Measurements from ENCODE around the gene UBAP1. TPM values are rescaled to one million over a fixed set of nuclear protein-coding genes. Genes with fewer than 3 reads are reported as not detected.
A peak's percentile ranks its signal among the peaks of the same experiment; 100 is the strongest.

The UBAP1 gene
- total and polyA plus RNA-seq, 9 of the 15 experiments (the other 6 are each of a cell fraction or from before 2014, with no cell fraction given), result 1.3 to 33.4 (median 16.5) TPM

GRCh38 chr9:34158362-34158869 is 20.4 kb upstream of the UBAP1 start (continued):
- TF ChIP-seq ATF2 (CRISPR knock-in tag; IDR thresholded peaks at IDR 0.05) (no peak), ZFP1 (CRISPR knock-in tag; IDR thresholded peaks at IDR 0.05) (no peak), NCOA4 (IDR thresholded peaks at IDR 0.05; ENCODE audit: partially characterized antibody) (no peak), COPS2 (conservative IDR thresholded peaks at IDR 0.05) (no peak), ZNF316 (IDR thresholded peaks at IDR 0.05) (peak; percentile 90), MIER1 (IDR thresholded peaks at IDR 0.05; ENCODE audit: low read depth) (no peak), SNAPC5 (CRISPR knock-in tag; IDR thresholded peaks at IDR 0.05) (no peak), POLR2A (conservative IDR thresholded peaks at IDR 0.05) (0 out of 2 replicates have a peak, but pooled peaks have one; percentile 25), RNF219 (CRISPR knock-in tag; IDR thresholded peaks at IDR 0.05) (no peak), ARID2 (IDR thresholded peaks at IDR 0.05) (no peak), MEIS2 (IDR thresholded peaks at IDR 0.05; ENCODE audit: partially characterized antibody) (peak; percentile 15), ZNF79 (CRISPR knock-in tag; IDR thresholded peaks at IDR 0.05; ENCODE audit: low read depth) (no peak), NR2C2 (CRISPR knock-in tag; IDR thresholded peaks at IDR 0.05) (no peak), NR2C2 (tag; IDR thresholded peaks at IDR 0.05) (peak; percentile 56), VEZF1 (CRISPR knock-in tag; IDR thresholded peaks at IDR 0.05) (peak; percentile 79), PREB (CRISPR knock-in tag; IDR thresholded peaks at IDR 0.05) (no peak), TCF3 (CRISPR knock-in tag; IDR thresholded peaks at IDR 0.05) (no peak; the same call in 1 of the 2 replicates), ZNF274 (IDR thresholded peaks at IDR 0.05; ENCODE audit: borderline replicate concordance, low read depth, low read length) (no peak), EP300 (IDR thresholded peaks at IDR 0.05; ENCODE audit: low read length) (peak; percentile 48), DIDO1 (tag; IDR thresholded peaks at IDR 0.05; ENCODE audit: low read depth) (no peak)
